Left forelimb (tissue), 1 donor: ENCODE results near the gene N4BP2.
"Not testable (repeated sequence)": the region's sequence is repeated elsewhere in the genome, so short reads cannot be mapped to it uniquely, and the experiment has no call there.

Source experiments
- DNase-seq: peaks from one replicate; pipeline ENCODE4 v3.0.0-alpha.2; 2018; ENCODE audit warnings: low spot score

N4BP2 gene

GRCh38 chr4:40087799-40088366 is 31.2 kb downstream of the N4BP2 start:
- DNase-seq, result no peak

- DNase-seq, result not testable (repeated sequence)
These were observed 36.8 kb downstream of the N4BP2 start for GRCh38 chr4:40093400-40093799.

GRCh38 chr4:40099010-40099409 is 42.4 kb downstream of the N4BP2 start:
- no peak for DNase-seq

- not testable (repeated sequence) for DNase-seq
These were observed 50.5 kb downstream of the N4BP2 start for GRCh38 chr4:40107150-40107549.

- no peak for DNase-seq
These were observed 55.6 kb downstream of the N4BP2 start for GRCh38 chr4:40112027-40112792.

- DNase-seq, result no peak
These were observed 57.6 kb downstream of the N4BP2 start for GRCh38 chr4:40114206-40114605.

GRCh38 chr4:40118861-40119260 is 62.2 kb downstream of the N4BP2 start:
- DNase-seq, result no peak

GRCh38 chr4:40119344-40119743 is 62.7 kb downstream of the N4BP2 start:
- DNase-seq, result no peak

GRCh38 chr4:40121515-40121914 is 64.9 kb downstream of the N4BP2 start:
- DNase-seq, result no peak

- no peak for DNase-seq
These were observed 66.3 kb downstream of the N4BP2 start for GRCh38 chr4:40122941-40123340.

- DNase-seq, result no peak
These were observed 68.0 kb downstream of the N4BP2 start for GRCh38 chr4:40124690-40125089.

- DNase-seq, result no peak
These were observed 73.9 kb downstream of the N4BP2 start for GRCh38 chr4:40130401-40131036.

- no peak for DNase-seq
These were observed 76.2 kb downstream of the N4BP2 start for GRCh38 chr4:40132816-40133215.

GRCh38 chr4:40134206-40134917 is 77.7 kb downstream of the N4BP2 start:
- DNase-seq, result no peak

GRCh38 chr4:40136202-40136601 is 79.6 kb downstream of the N4BP2 start:
- DNase-seq, result not testable (repeated sequence)

- no peak for DNase-seq
These were observed 83.5 kb downstream of the N4BP2 start for GRCh38 chr4:40140196-40140595.

GRCh38 chr4:40140597-40140996 is 83.9 kb downstream of the N4BP2 start:
- not testable (repeated sequence) for DNase-seq

GRCh38 chr4:40143926-40144508 is 87.4 kb downstream of the N4BP2 start:
- DNase-seq, result no peak

GRCh38 chr4:40144716-40145115 is 88.1 kb downstream of the N4BP2 start:
- no peak for DNase-seq

- DNase-seq, result not testable (repeated sequence)
These were observed 90.8 kb downstream of the N4BP2 start for GRCh38 chr4:40147490-40147889.

- DNase-seq, result no peak
These were observed 93.3 kb downstream of the N4BP2 start for GRCh38 chr4:40149960-40150385.

GRCh38 chr4:40150932-40151331 is 94.3 kb downstream of the N4BP2 start:
- DNase-seq, result no peak
